ENCODE data around the gene XAGE5.
"Not testable (repeated sequence)": the region's sequence is repeated elsewhere in the genome, so short reads cannot be mapped to it uniquely, and the experiment has no call there.

XAGE5 gene

GRCh38 chrX:52852110-52852860 lies 41.2 kb downstream of the XAGE5 start:
- Histone ChIP-seq H3K4me3 (no peak overlapping the region), H3K9me3 (no peaks in the 10 kb centered on the region), H4K20me1 (no peaks in the 10 kb centered on the region), H3K36me3 (no peaks in the 10 kb centered on the region), H3K9ac (no peak overlapping the region), H3K27me3 (peaks cover 75% of the 10 kb centered on the region), H3K27ac (no peak overlapping the region), H3K4me1 (no peaks in the 10 kb centered on the region), H3K4me2 (no peak overlapping the region)
- TF ChIP-seq Cebpa-rat (IDR thresholded peaks at IDR 0.05) = no peak

GRCh38 chrX:52856991-52857525 lies 46.0 kb downstream of the XAGE5 start:
- H3K27ac ChIP-seq, H3K9ac ChIP-seq, H3K36me3 ChIP-seq, H3K9me3 ChIP-seq, H3K4me1 ChIP-seq, H3K4me2 ChIP-seq, H4K20me1 ChIP-seq, H3K4me3 ChIP-seq: not testable (repeated sequence)
- H3K27me3 ChIP-seq = peaks cover 58% of the 10 kb centered on the region

- Histone ChIP-seq H3K9me3 (no peaks in the 10 kb centered on the region), H3K36me3 (no peaks in the 10 kb centered on the region), H3K27ac (no peak overlapping the region), H3K4me1 (no peaks in the 10 kb centered on the region), H3K27me3 (peaks cover 92% of the 10 kb centered on the region), H3K4me2 (no peak overlapping the region), H4K20me1 (peaks cover 6% of the 10 kb centered on the region; the same call in 1 of the 2 replicates), H3K4me3 (no peak overlapping the region), H3K9ac (no peak overlapping the region)
- no peak for TF ChIP-seq Cebpa-rat (IDR thresholded peaks at IDR 0.05)
Measured at GRCh38 chrX:52865343-52865998, 54.4 kb downstream of the XAGE5 start.

Data from BLaER1 (cell line).